Stromal cell of bone marrow (primary cell): Measurements from ENCODE around the gene PDCD2L.
"Not testable (repeated sequence)": the region's sequence is repeated elsewhere in the genome, so short reads cannot be mapped to it uniquely, and the experiment has no call there.

Source experiments
- DNase-seq: peaks from one replicate; pipeline ENCODE4 v3.0.0-alpha.2; 2012; ENCODE audit warnings: low read depth

Gene PDCD2L, protein sequence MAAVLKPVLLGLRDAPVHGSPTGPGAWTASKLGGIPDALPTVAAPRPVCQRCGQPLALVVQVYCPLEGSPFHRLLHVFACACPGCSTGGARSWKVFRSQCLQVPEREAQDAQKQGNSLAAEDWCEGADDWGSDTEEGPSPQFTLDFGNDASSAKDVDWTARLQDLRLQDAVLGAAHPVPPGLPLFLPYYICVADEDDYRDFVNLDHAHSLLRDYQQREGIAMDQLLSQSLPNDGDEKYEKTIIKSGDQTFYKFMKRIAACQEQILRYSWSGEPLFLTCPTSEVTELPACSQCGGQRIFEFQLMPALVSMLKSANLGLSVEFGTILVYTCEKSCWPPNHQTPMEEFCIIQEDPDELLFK

GRCh38 chr19:34404109-34404909, at the start of gene PDCD2L:
TSS of gene PDCD2L (plus strand) at chr19:34404399. CDS start at chr19:34404431, 32 bp downstream.
- DNase-seq = peak; percentile 69

GRCh38 chr19:34355201-34355600, 49.0 kb upstream of the PDCD2L start:
- no peak for DNase-seq

GRCh38 chr19:34356875-34357274, 47.3 kb upstream of the PDCD2L start:
- no peak for DNase-seq

GRCh38 chr19:34357431-34357830, 46.8 kb upstream of the PDCD2L start:
- DNase-seq = no peak

GRCh38 chr19:34359140-34359953, 44.9 kb upstream of the PDCD2L start:
- DNase-seq = peak; percentile 79

DNA sequence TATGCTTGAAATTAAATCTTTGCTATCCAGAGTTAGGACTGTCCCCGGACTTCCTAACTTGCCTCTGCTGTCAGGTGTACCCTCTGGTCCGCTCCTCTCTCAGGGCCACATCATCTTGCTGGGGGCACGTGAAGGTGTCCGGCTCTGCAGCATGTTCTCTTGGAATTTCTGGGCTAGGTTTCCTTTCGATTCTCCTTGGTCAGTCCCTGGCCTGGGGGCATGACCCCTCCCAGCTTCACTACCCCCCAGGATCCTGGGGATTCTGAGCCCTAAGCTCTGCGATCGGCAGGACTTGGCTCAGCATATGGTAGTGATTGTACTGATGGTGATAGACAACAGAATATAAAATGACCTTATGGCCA, 44.3 kb upstream of the PDCD2L start:
- no peak for DNase-seq

DNA sequence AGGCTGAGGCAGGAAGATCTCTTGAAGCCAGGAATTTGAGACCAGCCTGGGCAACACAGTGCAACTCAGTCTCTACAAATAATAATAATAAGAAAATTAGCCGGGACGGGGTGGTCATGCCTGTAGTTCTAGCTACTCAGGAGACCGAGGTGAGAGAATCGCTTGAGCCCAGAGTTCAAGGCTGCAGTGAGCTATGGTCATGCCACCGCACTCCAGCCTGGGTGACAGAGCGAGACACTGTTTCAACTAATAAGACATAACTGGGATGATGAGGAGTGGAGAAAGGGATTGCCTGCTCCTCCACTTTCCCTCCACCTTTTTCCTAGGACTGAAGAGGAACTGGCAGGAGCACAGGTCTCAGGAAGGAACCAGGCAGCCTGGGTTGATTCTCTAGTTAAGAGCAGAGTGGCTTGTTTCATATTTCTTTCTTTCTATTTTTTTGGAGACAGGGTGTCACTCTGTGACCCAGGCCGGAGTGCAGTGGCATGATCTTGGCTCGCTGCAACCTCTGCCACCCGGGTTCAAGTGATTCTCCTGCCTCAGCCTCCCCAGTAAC, 43.8 kb upstream of the PDCD2L start:
- no peak for DNase-seq

DNA sequence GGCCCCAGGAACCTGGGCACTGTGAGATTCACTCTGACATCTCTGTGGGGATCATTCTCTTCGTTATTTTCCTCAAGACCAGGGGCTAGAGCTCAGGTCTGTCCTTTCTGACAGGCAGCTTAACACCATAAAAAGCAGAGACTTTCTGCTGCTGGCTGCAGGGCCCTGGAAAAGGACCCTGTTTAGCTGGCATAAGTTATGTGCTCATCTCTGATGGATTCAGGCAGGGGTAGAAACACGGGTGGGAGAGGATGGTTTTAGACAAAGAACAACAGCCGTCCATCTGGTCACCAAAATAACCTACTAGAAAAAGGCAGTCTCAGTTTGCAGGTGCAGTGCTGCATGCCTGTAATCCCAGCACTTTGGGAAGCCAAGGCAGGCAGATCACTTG, 41.5 kb upstream of the PDCD2L start:
- no peak for DNase-seq

- DNase-seq = no peak
Observed at GRCh38 chr19:34363094-34363493, 41.1 kb upstream of the PDCD2L start.

DNA sequence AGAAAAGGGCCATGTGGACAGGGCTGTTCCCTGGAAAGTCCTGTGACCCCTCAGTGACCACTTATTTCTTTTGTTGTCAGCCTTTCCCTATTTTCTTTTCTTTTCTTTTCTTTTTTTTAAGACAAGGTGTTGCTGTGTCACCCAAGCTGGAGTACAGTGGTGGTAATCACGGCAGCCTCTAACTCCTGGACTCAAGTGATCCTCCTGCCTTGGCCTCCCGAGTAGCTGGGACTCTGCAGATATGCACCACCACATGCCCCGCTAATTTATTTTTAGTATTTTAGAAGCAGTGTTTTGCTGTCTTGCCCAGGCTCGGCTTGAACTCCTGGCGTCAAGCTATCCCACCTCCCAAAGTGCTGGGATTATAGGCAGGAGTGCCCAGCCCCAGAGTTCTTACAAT, 40.3 kb upstream of the PDCD2L start:
- DNase-seq = no peak

- no peak for DNase-seq
Observed at GRCh38 chr19:34364462-34364829, 39.8 kb upstream of the PDCD2L start.

GRCh38 chr19:34364830-34365462, 39.3 kb upstream of the PDCD2L start, which contains the start of gene GPI:
TSS of gene GPI (plus strand) at chr19:34365196. CDS start at chr19:34365267, 71 bp downstream.
- no peak for DNase-seq

- no peak for DNase-seq
Observed at GRCh38 chr19:34365463-34366401, 38.5 kb upstream of the PDCD2L start.

DNA sequence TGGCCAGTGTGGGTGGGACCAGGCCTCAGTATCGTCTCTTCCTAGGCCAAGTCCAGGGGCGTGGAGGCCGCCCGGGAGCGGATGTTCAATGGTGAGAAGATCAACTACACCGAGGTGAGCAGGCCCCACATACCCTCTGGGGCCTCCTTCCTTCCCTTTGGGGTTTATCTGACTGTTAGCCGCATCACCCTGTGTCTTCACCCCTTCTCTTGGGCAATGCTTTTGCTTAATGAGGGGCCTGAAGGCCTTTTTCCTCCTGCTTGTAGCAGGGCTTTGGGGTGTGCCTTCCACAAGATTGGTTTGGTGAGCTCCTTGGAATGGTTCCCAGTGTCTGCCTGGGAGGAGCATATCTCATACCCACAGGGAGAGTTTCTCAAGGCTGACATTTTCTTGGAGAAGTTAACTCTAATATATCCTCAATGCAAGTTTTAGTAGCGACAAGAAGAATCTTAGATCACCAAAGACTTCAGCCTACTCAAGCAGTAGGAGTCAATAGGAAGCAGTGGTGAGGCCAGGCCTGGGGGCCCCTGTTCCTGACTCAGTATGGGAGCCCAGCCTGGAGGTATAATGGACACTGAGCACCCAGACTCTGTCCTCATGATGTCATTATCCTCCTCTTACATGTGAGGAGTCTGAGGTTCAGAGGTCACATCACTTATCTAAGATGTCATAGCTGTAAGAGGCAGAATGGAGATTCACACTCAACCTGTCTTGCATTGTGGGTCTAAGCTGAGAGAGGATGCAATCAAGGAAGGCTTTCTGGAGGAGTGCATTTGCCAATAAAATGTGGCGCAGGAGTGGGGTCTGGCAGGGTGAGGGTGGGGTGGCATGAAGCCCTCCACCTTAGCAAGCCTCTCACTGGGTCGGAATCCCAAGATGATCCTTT, 37.2 kb upstream of the PDCD2L start:
- DNase-seq = peak; percentile 63

DNA sequence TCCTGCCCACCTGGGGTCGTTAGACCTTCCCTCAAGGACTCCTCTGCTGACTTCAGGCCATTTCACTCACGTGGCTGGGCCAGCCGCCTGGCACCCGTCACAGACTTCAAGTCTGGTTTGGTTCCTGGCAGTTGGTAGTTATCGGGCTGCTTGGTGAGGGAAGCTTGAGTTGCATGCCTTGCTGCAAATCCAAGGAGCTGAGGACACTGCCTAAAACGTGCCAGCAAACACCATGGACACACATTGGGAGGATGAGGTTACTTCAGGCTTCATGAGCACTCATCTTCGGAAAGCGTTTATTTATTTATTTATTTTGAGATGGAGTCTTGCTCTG, 36.6 kb upstream of the PDCD2L start:
- no peak for DNase-seq

- no peak for DNase-seq
Observed at GRCh38 chr19:34368338-34368737, 35.9 kb upstream of the PDCD2L start.

GRCh38 chr19:34369166-34369565, 35.0 kb upstream of the PDCD2L start:
- not testable (repeated sequence) for DNase-seq

DNA sequence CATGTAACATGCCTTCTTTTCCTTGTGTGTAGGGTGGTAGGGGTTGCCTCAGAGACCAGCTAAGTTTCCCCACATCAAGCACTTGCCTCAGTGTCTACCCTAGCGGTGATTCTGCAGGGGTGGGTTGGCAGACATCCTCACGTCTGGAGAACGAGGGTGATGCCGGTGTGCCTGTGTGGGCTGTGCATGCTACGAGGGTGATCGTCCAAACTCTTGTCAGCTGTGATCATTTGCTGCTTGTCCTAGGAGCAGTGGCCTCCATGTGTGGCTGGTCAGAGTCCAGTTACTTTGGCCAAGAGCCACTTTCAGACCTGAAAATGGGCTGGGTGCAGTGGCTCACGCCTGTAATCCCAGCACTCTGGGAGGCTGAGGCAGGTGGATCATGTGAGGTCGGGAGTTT, 34.1 kb upstream of the PDCD2L start:
- no peak for DNase-seq

- DNase-seq = no peak
Observed at GRCh38 chr19:34370983-34371382, 33.2 kb upstream of the PDCD2L start.
